ENCODE results near the gene C6orf89.

DNA sequence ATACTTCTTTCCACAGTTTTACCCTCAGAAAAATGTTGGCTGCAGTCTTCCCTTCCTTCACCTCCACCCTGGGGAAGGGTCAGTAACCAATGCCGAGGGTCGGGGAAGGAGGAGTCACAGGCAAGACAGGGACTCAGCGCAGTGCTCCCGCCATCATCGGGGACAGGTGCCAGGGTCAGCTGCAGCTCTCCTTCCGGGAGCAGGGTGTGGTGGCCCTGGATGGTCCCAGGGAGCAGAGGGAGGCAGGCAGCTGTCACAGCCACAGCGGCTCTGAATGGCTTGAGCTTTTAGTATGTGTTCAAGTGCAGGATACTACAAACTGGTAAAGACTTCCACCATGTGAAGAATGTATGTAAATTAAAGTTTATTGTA lies 42.8 kb downstream of the C6orf89 start:
- no peak for TF ChIP-seq CTCF (optimal IDR thresholded peaks at IDR 0.05 in 1 of 3, IDR thresholded peaks at IDR 0.05 in 1 of 3, conservative IDR thresholded peaks at IDR 0.05 in 1 of 3; ENCODE audit: extremely low read depth in 1 of 3, insufficient read depth in 2 of 3, low read length in 3 of 3)
- TF ChIP-seq EZH2 (IDR thresholded peaks at IDR 0.05; ENCODE audit: low read length) = no peak

Data from keratinocyte (primary cell).